PC-9 (cell line): ENCODE measurements around the gene PCDH9.

ENCODE experiments used
- EZH2 ChIP-seq: fragments of 200-600 bp; sonication (generic); IDR thresholded peaks from 2 replicates; pipeline ENCODE4 v1.8.0; 2017; ENCODE audit warnings: antibody characterized with exemption, low read depth
- TF ChIP-seq, protein P1 (sequence below): fragments of 200-600 bp; sonication (generic); conservative IDR thresholded peaks from 2 replicates; pipeline ENCODE4 v1.6.1; 2017; ENCODE audit warnings: mixed run types, antibody characterized with exemption, mild to moderate bottlenecking, moderate library complexity

DNA sequence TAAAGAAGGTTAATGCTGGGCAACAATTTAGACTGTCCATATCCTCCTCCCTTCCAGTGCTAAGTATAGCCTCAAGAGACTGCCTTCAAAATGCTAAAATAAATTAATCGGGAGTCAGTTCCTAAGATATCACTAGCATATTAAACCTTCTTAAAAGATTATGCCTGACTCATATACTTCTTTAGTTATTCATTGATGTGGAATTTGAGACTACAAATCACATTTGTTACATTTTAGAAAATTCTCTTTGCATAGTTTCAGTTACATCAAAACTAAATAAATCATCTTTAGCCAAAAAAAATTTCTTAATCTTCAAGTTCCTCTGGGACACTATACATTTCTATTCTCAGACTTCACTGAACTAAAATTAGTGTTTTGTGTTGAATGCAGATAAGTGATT lies 769.1 kb downstream of the PCDH9 start:
- TF ChIP-seq, protein P1, sequence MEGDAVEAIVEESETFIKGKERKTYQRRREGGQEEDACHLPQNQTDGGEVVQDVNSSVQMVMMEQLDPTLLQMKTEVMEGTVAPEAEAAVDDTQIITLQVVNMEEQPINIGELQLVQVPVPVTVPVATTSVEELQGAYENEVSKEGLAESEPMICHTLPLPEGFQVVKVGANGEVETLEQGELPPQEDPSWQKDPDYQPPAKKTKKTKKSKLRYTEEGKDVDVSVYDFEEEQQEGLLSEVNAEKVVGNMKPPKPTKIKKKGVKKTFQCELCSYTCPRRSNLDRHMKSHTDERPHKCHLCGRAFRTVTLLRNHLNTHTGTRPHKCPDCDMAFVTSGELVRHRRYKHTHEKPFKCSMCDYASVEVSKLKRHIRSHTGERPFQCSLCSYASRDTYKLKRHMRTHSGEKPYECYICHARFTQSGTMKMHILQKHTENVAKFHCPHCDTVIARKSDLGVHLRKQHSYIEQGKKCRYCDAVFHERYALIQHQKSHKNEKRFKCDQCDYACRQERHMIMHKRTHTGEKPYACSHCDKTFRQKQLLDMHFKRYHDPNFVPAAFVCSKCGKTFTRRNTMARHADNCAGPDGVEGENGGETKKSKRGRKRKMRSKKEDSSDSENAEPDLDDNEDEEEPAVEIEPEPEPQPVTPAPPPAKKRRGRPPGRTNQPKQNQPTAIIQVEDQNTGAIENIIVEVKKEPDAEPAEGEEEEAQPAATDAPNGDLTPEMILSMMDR, result no peak
- TF ChIP-seq EZH2, result no peak
